Left ventricle myocardium superior (tissue), 1 donor: ENCODE results near the gene SLC7A11. TPM values are rescaled to one million over a fixed set of nuclear protein-coding genes. Genes with fewer than 3 reads are reported as not detected.

Experiments used
- ATAC-seq: fragments of 200-7000 bp; cut with Tn5 transposase; one replicate; pipeline ENCODE4 v1.9.1; 2020; ENCODE audit warnings: mild to moderate bottlenecking, moderate library complexity
- DNase-seq: peaks from one replicate; pipeline ENCODE4 v3.0.0-alpha.2; 2020
- intact Hi-C: fragments of 100-400 bp; cut with micrococcal nuclease; formaldehyde crosslinking; loops from one replicate; pipeline ENCODE4 v1.11.0; 2022
- total RNA-seq: library from RNA; stranded (reverse); fragmentation: NEBNext Ultra II Directional; extraction: Animal tissue kit (Norgen Biotek cat#: 25700); gene quantifications from one replicate; pipeline ENCODE4 v1.2.1, GENCODE V29; 2021
- donor health status: DM: no; HTN: yes; CAD: no; lungs with severe emphysema.

SLC7A11 gene
- total RNA-seq, 1 donor from 2014 or later: 0.20 TPM

DNA sequence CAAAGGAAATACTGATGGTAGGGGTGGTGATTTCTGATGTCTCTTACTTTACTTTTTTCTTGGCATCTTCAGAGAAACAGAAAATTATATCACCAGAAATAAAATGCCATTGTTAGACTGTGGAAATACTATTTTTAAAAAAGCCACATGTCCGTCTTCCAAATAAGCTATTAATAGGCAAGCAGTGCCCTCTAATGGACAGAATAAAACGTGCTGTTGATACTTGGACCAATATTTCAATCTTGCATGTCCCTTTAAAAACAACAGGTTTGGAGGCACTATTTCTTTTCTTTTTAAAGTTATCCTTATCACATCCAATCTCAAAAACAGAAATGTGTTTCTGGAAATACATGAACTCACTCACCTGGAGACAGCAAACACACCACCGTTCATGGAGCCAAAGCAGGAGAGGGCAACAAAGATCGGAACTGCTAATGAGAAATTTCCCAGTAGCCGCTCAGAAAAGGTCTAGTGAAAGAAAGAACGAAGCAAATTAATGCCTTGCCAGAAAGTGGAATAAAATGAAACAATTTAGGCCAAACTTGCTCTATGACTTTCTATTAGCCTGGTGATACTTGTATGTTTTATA lies 59.2 kb downstream of the SLC7A11 start:
- DNase-seq (no peak), ATAC-seq (peak; percentile 65)
- intact Hi-C loops: loop anchor here (5.0 to 10.0 kb wide), 2 partner anchors 146 to 502 kb away; no protein-coding TSS in a partner anchor

DNA sequence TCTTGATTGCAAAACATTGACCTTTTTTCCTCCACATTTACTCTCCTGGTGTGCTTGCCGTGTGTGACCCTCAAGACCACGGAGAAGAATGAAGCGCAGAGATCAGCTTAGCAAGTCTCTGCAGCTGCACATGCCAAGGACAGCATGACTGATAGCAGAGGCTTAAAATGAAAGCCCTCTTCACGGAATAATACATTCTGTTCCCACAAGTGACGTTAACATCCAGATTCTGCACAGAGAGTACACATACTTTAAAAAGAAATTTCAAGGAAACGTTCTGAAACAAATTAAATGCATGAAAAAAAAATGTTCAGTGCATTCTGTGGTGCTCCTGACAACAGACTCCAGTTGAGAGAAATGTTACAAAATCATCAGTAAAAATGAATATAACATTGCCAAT lies 60.9 kb downstream of the SLC7A11 start:
- peak; percentile 27 for DNase-seq
- intact Hi-C loops: loop anchor here (5.0 to 10.0 kb wide), 2 partner anchors 144 to 504 kb away; no protein-coding TSS in a partner anchor
- peak; percentile 95 for ATAC-seq

DNA sequence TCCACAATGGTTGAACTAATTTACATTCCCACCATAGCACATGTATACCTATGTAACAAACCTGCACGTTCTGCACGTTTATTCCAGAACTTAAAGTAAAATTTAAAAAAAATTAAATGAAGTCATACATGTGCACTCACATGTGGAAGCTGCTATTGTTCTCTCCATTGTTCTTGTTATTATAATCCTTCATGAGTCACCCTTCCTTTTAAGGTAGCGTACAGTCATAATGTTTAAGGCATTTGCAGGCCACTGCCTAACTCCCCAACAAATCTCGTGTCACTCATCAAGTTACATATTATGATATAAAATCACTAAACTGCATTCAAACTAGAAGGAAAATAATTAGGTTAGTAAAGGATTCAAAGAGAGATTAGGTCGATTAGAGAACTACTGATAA lies 63.6 kb downstream of the SLC7A11 start:
- DNase-seq: no peak
- ATAC-seq: no peak
- intact Hi-C loops: no loop called here

DNA sequence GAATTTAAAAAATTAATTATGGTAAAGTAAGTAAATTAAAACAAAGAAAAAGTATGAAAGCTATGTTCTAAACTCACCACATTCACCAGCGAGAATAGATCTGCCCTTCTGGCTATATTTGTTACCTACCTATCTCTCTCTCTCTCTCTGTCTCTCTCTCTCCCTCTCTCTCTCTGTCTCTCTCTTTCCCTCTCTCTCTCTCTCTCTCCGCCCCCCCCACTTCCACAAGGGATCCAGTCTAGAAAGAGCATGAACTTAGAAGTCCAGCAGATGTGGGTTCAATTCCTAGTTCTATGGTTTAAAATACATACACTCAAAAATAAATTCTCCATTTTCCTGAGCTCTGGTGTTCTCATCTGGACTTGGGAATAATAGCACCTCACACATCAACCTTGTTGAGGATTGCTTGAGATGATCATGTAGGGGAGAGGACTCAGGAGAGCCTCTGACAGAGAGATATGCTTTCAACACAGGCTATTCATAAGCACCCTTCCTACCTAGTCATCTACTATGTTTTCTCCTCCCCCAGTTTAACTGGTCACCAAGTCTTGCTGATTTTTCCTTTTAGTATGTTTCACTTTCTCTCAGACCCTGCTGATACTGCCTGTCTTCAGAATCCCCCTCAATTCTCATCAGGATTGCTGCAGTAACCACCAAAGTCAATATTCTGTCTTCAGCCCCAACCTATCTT lies 64.7 kb downstream of the SLC7A11 start:
- no peak for ATAC-seq
- no peak for DNase-seq
- intact Hi-C loops: no loop called here

DNA sequence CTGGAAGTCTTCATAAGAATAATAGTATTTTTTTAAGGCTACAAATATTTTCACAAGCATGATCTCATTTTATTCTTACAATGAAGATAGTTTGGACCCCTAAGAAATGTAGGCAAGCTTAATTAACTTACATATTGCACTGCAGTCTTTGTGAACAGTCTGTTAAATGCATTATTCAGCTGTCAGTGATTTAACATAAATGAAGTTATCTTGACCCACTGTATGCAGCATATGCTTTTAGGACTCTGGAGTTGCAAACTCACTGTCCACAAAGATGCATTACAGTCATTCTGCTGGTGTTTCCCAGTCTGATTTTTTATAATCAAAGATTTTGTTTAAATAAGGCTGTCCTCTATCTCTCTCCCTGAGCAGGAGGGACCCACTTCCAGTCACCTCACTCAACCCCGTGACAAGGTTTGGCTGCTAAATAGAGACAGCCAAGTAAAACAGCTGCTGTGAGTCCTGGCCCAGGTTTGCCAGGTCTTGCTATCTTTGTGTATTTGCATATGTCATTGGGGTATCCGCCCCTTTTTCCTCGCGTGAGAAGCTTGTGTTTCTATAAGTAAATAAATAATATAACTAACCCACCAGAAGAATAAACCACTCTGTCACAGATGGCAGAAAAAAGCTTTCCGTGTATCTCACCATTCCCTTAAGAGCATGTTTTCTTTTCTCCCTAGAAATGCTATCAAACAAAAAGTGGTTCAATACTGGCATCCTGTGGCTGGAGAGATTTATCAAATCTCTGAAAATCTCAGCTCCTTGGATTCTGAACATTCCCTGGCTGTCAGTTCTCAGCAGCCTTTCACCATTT lies 67.0 kb downstream of the SLC7A11 start:
- intact Hi-C loops: no loop called here
- ATAC-seq: peak; percentile 91
- DNase-seq: peak; percentile 31

DNA sequence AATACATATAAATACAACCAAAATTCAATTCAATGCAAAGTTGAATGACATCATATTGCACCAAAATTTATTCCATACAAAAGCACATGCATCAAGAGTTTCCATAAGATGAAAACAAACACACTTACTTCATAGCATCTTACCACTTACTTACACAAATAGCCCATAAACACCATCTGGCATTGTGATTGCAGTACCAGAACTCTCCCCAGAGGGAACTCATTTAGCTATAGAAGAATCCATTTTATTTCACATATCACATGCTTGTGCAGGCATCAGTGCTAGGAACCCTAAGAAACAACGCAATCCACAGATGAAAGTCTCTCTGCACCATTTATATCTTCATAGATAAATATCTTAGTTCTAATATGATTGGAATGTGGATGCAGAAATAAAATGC lies 77.9 kb downstream of the SLC7A11 start:
- no peak for DNase-seq
- ATAC-seq: no peak
- intact Hi-C loops: no loop called here

DNA sequence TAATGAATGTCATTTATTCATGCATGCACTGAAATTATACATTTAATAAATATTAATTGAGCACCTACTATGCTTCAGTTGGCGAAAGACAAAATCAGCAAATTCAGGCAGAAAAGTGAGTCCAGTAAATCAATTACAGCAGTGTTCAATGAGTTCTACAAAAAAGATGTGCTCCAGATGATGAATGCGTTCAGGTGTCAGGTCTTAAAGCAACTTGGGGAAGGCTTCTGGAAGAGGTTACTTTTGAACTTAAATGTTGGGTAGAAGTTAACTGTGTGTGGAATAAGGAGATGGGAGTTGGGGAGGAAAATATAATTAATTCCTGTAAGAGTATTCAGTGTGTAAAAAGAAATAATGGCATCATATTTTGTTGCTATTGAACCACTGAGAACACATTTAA lies 79.0 kb downstream of the SLC7A11 start:
- no peak for ATAC-seq
- no peak for DNase-seq
- intact Hi-C loops: no loop called here

DNA sequence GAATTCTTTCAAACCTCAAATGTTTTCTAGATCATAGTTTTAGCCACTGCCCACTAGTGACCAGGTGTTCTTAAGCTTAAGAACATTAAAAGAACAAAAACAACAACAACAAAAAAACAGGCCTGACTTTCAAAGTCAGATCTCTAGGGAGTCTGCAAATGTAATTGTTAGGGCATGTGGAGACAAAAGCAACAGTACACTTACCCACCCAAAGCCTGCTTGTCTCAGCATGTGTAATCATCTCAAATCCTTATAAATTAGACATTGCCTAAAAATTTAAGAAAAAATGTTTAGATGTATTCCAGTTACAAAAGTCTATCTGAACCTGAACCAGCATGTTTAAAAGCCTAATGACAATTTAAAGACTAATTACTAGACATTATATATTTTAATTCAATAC lies 79.9 kb downstream of the SLC7A11 start:
- no peak for ATAC-seq
- intact Hi-C loops: no loop called here
- no peak for DNase-seq

DNA sequence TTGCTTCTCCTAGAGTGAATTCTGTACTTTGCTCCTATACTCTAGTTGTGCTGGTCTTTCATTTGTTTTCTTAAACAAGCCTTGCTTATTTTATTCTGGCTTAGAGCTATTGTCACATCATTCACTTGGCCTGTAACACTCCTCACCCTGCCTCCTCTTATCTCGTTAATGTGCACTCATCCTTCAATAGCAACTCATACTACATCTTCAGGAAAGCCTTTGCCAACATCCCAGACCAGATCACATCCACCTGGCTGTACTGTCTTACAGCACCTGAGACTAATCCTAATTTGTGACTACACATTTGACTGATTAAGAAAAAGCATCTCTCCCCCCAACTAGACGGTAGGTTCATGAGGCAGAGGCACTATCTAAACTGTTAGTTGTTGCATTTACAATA lies 80.8 kb downstream of the SLC7A11 start:
- ATAC-seq (no peak), DNase-seq (no peak)
- intact Hi-C loops: no loop called here

DNA sequence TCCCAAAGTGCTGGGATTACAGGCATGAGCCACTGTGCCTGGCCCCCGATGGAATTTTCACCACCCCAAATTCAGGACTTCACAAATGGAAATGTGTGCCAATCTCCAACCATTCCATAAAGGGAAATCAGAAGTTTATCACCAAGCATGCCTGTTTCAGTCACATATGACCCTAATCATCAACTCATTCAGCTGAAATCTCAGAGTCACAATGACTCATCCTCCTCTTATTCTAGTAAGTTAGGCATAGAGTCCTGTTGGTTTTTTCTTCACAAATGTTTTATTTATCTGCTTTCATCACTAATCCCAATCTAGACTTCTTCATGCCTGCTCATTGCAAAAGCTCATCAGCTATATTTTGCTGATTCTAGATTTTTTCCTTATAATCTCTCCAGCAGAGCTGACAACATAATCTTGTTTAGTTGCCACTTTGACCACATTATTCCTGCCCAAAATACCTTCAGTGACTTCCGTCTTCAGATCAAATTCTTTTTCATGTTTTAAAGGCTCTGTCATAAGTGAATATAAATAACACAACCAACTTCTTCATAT lies 83.3 kb downstream of the SLC7A11 start:
- no peak for DNase-seq
- no peak for ATAC-seq
- intact Hi-C loops: no loop called here

DNA sequence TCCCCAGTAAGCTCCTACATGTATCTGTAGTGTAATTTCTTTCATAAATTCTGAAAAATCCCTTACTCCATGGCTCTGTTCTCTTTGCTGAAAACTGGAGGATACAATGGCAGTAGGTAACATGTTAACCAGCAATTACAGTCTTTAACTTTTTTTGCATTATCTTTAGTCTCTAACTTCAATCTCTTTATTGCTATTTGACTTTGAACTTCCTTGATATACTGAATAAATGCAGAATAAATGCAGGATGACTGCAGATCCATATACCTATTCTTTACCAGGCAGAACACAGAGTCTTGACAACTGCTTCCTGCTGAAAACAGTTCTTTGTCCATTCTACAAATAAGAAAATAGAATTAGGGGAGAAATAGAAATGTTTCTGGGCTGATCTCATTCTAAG lies 101.3 kb downstream of the SLC7A11 start:
- no peak for ATAC-seq
- DNase-seq: no peak
- intact Hi-C loops: no loop called here

DNA sequence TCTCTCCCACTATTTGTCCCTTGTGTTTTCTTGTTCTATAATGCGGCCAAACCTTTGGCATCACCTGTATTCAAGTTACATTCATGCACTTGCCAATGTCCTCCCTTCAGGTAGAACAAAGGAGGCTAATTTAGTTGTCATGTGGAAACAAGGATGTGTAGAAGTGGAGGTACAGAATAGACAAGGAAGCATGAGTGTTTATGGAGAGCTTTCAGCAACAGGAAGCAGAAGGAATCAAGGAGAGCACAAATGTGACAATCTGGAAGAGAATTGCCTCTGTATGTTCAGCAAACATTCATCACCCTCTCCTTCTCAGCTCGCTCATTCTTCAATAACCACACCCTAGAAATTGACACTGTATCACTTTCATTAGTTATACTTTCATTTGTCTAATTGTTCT lies 103.4 kb downstream of the SLC7A11 start:
- no peak for DNase-seq
- intact Hi-C loops: no loop called here
- ATAC-seq: no peak

DNA sequence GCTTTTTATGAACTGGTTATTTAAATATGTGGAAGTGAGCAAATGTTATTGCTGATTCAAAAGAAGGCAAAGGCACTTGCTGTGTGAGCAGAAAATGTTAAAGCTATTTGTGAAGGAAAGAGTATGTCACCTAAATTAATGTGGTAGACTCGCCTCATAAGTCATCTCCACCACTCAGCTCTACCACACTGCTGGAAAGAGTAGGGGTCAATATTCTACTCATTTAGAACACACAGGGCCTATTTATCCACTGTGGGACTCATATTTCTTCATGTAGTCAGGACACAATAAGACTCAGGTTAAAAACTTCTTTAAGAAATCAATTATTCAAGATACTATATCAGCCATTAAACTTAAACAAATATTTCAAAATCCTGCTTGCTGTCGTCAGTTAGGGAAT lies 106.5 kb downstream of the SLC7A11 start:
- no peak for ATAC-seq
- intact Hi-C loops: no loop called here

DNA sequence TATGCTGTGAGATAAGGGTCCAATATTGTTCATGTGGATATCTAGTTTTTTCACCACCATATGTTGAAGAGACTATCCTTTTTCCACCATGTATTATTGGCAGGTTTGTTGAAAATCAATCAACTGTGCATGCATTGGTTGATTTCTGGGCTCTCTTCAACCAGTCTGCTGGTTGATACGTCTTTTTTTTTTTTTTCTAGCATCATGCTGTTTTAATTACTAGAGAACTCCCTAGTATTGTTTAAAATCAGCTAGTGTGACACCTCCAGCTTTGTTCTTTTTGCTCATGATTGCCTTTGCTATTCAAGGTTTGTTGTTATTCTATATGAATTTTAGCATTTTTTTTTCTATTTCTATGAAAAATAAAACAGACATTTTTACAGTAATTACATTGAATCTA lies 123.9 kb downstream of the SLC7A11 start:
- intact Hi-C loops: no loop called here
- ATAC-seq (no peak), DNase-seq (no peak)

More for the DNA sequence above, 106.5 kb downstream of the SLC7A11 start:
- no peak for DNase-seq

DNA sequence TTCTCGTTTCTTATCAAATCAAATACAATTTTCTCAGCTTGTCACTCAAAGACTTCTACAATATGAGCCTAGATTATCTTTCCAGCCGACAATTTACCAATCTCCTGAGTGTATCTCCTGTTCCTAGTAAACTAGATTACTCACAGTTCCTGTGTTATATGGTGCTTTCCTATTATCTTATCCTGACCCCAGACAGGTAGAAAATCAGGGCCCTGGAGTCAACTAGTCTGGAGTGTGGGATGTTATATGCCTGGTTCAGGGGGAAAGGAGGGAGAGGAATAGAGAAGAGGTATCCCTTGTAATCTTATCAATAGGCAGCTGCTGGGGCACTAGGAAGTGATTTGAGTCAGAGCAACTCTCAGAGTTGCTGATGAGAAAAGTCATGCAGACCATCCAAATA lies 127.1 kb downstream of the SLC7A11 start:
- intact Hi-C loops: no loop called here
- DNase-seq: no peak

DNA sequence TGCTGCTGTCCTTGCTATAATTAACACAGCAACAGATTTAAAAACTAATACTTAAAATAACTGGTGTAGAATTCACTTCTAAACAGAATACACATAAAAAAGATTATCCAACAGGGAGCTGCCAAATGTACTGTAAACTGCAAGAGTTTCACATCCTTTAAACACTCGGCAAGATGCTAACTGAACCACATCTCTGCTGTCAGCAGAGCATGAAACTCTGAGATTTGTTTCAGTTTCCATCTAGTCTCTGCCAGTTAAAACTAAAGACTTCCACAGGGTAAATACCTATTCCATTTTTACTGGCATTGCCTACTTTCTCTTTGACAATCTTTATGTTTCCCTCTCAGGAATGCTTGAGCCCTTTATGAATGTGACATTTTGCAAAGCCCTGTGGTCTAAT lies 127.7 kb downstream of the SLC7A11 start:
- no peak for ATAC-seq
- intact Hi-C loops: no loop called here

More for the DNA sequence above, 127.1 kb downstream of the SLC7A11 start:
- no peak for ATAC-seq

More for the DNA sequence above, 127.7 kb downstream of the SLC7A11 start:
- no peak for DNase-seq
